Left lung (tissue), 10 donors: ENCODE results near the gene LGR4. TPM values are rescaled to one million over a fixed set of nuclear protein-coding genes. Genes with fewer than 3 reads are reported as not detected.

Experiments
- ATAC-seq: fragments of 200-7000 bp; cut with Tn5 transposase; one replicate; pipeline ENCODE4 v1.9.1; 2020; ENCODE audit warnings: moderate library complexity
- DNase-seq, 4 donors: peaks; one replicate each; pipeline ENCODE4 v3.0.0-alpha.2; 2013 to 2020
- H3K27ac ChIP-seq, 2 donors: fragments of 200-600 bp; sonication (generic) in 1 of 2; one replicate each; pipeline versions ENCODE4 v1.5.0 to v1.8.0; 2020 to 2021
- H3K27me3 ChIP-seq, 2 donors: fragments of 200-600 bp; sonication (generic) in 1 of 2; one replicate each; pipeline versions ENCODE4 v1.5.0 to v1.8.0; 2020 to 2021
- H3K36me3 ChIP-seq, 2 donors: fragments of 200-600 bp; sonication (generic) in 1 of 2; one replicate each; pipeline versions ENCODE4 v1.5.0 to v1.8.0; 2020 to 2021
- H3K4me1 ChIP-seq, 2 donors: fragments of 200-600 bp; one replicate each; pipeline ENCODE4 v1.8.0; 2021
- H3K4me3 ChIP-seq, 2 donors: fragments of 200-600 bp; sonication (generic) in 1 of 2; one replicate each; pipeline versions ENCODE4 v1.5.0 to v1.8.0; 2020 to 2021; ENCODE audit warnings: mild to moderate bottlenecking in 1 of 2
- H3K9me3 ChIP-seq, 2 donors: fragments of 200-600 bp; sonication (generic) in 1 of 2; one replicate each; pipeline versions ENCODE4 v1.5.0 to v1.8.0; 2020 to 2021
- CTCF ChIP-seq, 2 donors: fragments of 200-600 bp; sonication (generic) in 1 of 2; IDR thresholded peaks; one replicate each; pipeline versions ENCODE4 v1.5.0 to v1.8.0; 2021; ENCODE audit warnings: antibody characterized with exemption in 2 of 2
- intact Hi-C, 2 donors: fragments of 100-400 bp; cut with DNase I; formaldehyde crosslinking; loops; one replicate each; pipeline versions ENCODE4 v1.11.2 to v1.14.2; 2022
- polyA plus RNA-seq, 6 donors: library from polyadenylated mRNA; unstranded; fragments of 120-200 nt; gene quantifications; one replicate each; pipeline ENCODE4 v1.2.1, GENCODE V29; 2013; ENCODE audit not compliant: insufficient read length in 6 of 6
- total RNA-seq, 2 donors: library from RNA; stranded (reverse); fragmentation: NEBNext Ultra II Directional; extraction: Animal tissue kit (Norgen Biotek cat#: 25700); gene quantifications; one replicate each; pipeline ENCODE4 v1.2.1, GENCODE V29; 2021
- donor health status: DM: no; HTN: yes; CAD: no.
- donor health status: DM: no; HTN: no; CAD: no.

LGR4 gene
- total and polyA plus RNA-seq, 8 donors = 4.0 to 23.7 (median 21.7) TPM

GRCh38 chr11:27385245-27385644, 87.3 kb downstream of the LGR4 start:
- no peaks in the 10 kb centered on the region for H3K36me3 ChIP-seq
- no peak for DNase-seq
- no peak overlapping the region for H3K27ac ChIP-seq
- intact Hi-C loops = no loop called here
- H3K4me1 ChIP-seq = no peaks in the 10 kb centered on the region
- no peak for TF ChIP-seq CTCF (IDR thresholded peaks at IDR 0.05)
- H3K9me3 ChIP-seq = no peaks in the 10 kb centered on the region
- no peak for ATAC-seq
- H3K4me3 ChIP-seq = no peak overlapping the region
- H3K27me3 ChIP-seq = peaks cover 8 to 9% of the 10 kb centered on the region in 2 donors

DNA sequence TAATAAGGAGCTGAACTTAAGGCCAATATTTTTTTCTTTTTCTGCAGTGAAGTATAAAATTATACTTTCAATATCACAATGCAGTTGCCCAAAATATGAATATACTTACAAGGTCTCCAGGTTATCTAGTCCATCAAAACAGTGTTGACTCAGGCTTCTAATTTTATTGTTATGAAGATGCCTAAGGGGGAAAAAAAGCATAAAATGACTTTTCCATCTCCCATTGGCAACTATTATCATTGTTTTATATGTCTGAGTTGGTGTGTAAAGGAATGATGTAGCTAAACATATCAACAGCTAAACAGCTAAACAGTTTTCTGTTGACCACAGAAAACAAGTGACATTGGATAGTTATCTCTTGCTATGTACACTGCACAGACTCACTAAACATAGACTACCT, 88.4 kb downstream of the LGR4 start:
- DNase-seq (no peak), ATAC-seq (no peak)
- Histone ChIP-seq H3K36me3 (no peaks in the 10 kb centered on the region), H3K9me3 (no peaks in the 10 kb centered on the region), H3K27me3 (peaks cover 8 to 9% of the 10 kb centered on the region in 2 donors), H3K27ac (no peak overlapping the region), H3K4me3 (no peak overlapping the region), H3K4me1 (no peaks in the 10 kb centered on the region)
- intact Hi-C loops = no loop called here
- TF ChIP-seq CTCF (IDR thresholded peaks at IDR 0.05) = no peak

DNA sequence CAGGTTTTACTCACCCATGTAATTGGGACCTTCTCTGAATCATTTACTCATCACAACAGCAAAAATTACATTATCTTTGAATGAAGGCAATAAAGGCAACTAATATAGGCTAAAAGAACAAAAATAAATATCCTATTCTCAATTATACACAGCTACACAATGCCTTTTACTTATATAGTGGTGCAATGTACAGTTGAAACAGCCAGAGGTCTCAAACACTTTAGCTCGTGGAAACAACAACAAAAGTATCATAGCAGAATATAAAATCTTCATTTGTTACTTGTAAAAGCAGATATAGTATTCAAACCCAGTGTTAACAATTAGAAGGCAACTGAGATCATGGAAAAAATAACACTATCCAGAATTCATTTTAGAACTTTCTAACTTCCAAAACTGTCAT, 88.9 kb downstream of the LGR4 start:
- Histone ChIP-seq H3K27me3 (peaks cover 8 to 9% of the 10 kb centered on the region in 2 donors), H3K4me1 (no peaks in the 10 kb centered on the region), H3K36me3 (no peaks in the 10 kb centered on the region), H3K9me3 (no peaks in the 10 kb centered on the region), H3K27ac (no peak overlapping the region), H3K4me3 (no peak overlapping the region)
- ATAC-seq (no peak), DNase-seq (no peak)
- intact Hi-C loops = no loop called here
- TF ChIP-seq CTCF (IDR thresholded peaks at IDR 0.05) = no peak

- no peak overlapping the region for H3K4me3 ChIP-seq
- H3K27ac ChIP-seq = no peak overlapping the region
- TF ChIP-seq CTCF (IDR thresholded peaks at IDR 0.05) = no peak
- H3K9me3 ChIP-seq = no peaks in the 10 kb centered on the region
- H3K27me3 ChIP-seq = peaks cover 0 to 1% of the 10 kb centered on the region in 2 donors
- no peak for ATAC-seq
- intact Hi-C loops = no loop called here
- no peak for DNase-seq
- no peaks in the 10 kb centered on the region for H3K4me1 ChIP-seq
- H3K36me3 ChIP-seq = no peaks in the 10 kb centered on the region
These were observed 91.3 kb downstream of the LGR4 start for GRCh38 chr11:27381238-27381666.

- intact Hi-C loops = no loop called here
- H3K36me3 ChIP-seq = no peaks in the 10 kb centered on the region
- no peaks in the 10 kb centered on the region for H3K9me3 ChIP-seq
- H3K27me3 ChIP-seq = no peaks in the 10 kb centered on the region
- DNase-seq = no peak
- no peak for ATAC-seq
- H3K4me1 ChIP-seq = no peaks in the 10 kb centered on the region
- no peak for TF ChIP-seq CTCF (IDR thresholded peaks at IDR 0.05)
- no peak overlapping the region for H3K4me3 ChIP-seq
- H3K27ac ChIP-seq = no peak overlapping the region
These were observed 91.8 kb downstream of the LGR4 start for GRCh38 chr11:27380771-27381170.
